Activated CD4-positive, alpha-beta memory T cell treated with anti-CD3 and anti-CD28 coated beads, Interleukin-2, amount 10 ng/mL, durations not matched to agents 7 days and 5 days (primary cell): ENCODE results near the gene TBC1D22B. TPM values are rescaled to one million over a fixed set of nuclear protein-coding genes. Genes with fewer than 3 reads are reported as not detected.
"Not testable (repeated sequence)": the region's sequence is repeated elsewhere in the genome, so short reads cannot be mapped to it uniquely, and the experiment has no call there.

Experiments used
- CTCF ChIA-PET: fragments of 350-600 bp; sonication (Branson Sonifier 250); formaldehyde crosslinking; loops from one replicate; lab custom pipeline; 2021; ENCODE audit warnings: antibody characterized with exemption, inconsistent platforms; lab: Charles Lee
- POLR2A ChIA-PET: fragments of 350-600 bp; sonication (Branson Sonifier 250); formaldehyde crosslinking; loops from one replicate; lab custom pipeline; 2021; ENCODE audit warnings: antibody characterized with exemption; lab: Charles Lee
- DNase-seq: peaks from one replicate; pipeline ENCODE4 v3.0.0-alpha.2; 2020
- H3K27ac Mint-ChIP-seq: one replicate; pipeline ENCODE4 v1.8.0; 2021; ENCODE audit warnings: mild to moderate bottlenecking, mixed read lengths
- H3K27me3 Mint-ChIP-seq: one replicate; pipeline ENCODE4 v1.8.0; 2021; ENCODE audit warnings: mixed read lengths
- H3K36me3 Mint-ChIP-seq: one replicate; pipeline ENCODE4 v1.8.0; 2021; ENCODE audit warnings: low read depth, mixed read lengths
- H3K4me1 Mint-ChIP-seq: one replicate; pipeline ENCODE4 v1.8.0; 2021; ENCODE audit warnings: mixed read lengths
- H3K4me3 Mint-ChIP-seq: one replicate; pipeline ENCODE4 v1.8.0; 2021; ENCODE audit warnings: mild to moderate bottlenecking, mixed read lengths
- H3K9me3 Mint-ChIP-seq: one replicate; pipeline ENCODE4 v1.8.0; 2021; ENCODE audit warnings: mixed read lengths
- total RNA-seq, 2 experiments: library from RNA; stranded (reverse); gene quantifications; one replicate each; pipeline ENCODE4 v1.2.3, GENCODE V29; 2021

Gene TBC1D22B
- total RNA-seq, 2 experiments from 2014 or later, result 16.5 TPM

DNA sequence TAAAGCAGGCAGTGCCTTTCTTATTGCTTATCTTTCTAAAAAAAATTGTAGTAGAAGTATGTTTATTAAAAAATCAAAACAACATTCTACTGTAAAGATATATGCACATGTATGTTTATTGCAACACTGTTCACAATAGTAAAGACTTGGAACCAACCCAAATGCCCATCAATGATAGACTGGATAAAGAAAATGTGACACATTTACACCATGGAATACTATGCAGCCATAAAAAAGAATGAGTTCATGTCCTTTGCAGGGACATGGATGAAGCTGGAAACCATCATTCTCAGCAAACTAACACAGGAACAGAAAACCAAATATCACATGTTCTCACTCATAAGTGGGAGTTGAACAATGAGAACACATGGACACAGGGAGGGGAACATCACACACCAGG lies 40.1 kb downstream of the TBC1D22B start:
- H3K36me3 Mint-ChIP-seq, result peaks cover 51% of the 10 kb centered on the region
- CTCF ChIA-PET, result interaction anchor here (0.7 to 1.0 kb wide), 4 partner anchors 12 to 416 kb away, joined by 3 read pairs; no protein-coding TSS in a partner anchor
- POLR2A ChIA-PET, H3K27me3 Mint-ChIP-seq, DNase-seq, H3K27ac Mint-ChIP-seq, H3K4me3 Mint-ChIP-seq, H3K4me1 Mint-ChIP-seq, H3K9me3 Mint-ChIP-seq: not testable (repeated sequence)

DNA sequence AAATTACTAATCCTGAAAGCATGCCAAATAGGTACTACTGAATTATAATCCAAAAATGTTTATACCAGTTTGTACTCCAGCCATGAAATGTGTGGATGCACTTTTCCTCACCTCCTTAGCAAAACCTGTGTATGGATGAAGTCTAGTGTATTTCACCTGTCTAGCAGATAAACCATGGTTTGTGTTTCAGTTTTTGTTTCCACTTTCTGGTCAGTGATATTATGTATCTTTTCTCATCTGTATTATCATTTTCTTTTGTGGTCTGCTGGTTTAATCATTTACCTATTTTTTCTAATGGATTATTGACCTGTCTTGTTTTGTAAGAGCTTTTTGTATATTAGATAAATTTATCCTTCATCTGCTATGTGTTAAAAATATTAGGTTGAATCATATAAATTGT lies 41.4 kb downstream of the TBC1D22B start:
- Mint-ChIP-seq H3K36me3 (peaks cover 56% of the 10 kb centered on the region), H3K4me3 (no peak overlapping the region), H3K9me3 (no peaks in the 10 kb centered on the region), H3K27ac (no peak overlapping the region), H3K4me1 (peaks cover 2% of the 10 kb centered on the region), H3K27me3 (no peaks in the 10 kb centered on the region)
- POLR2A ChIA-PET, result interaction anchor here (0.6 to 1.2 kb wide), 3 partner anchors 41 to 406 kb away, joined by 3 to 4 read pairs (median 3); partner anchors contain the start of genes TBC1D22B and TMEM217
- CTCF ChIA-PET, result interaction anchor here (0.8 to 2.0 kb wide), 5 partner anchors 11 to 516 kb away, joined by 3 to 6 read pairs (median 3); no protein-coding TSS in a partner anchor
- DNase-seq, result no peak

- Mint-ChIP-seq H3K36me3 (peaks cover 61% of the 10 kb centered on the region), H3K27me3 (no peaks in the 10 kb centered on the region), H3K9me3 (no peaks in the 10 kb centered on the region), H3K4me3 (no peak overlapping the region), H3K4me1 (peaks cover 5% of the 10 kb centered on the region), H3K27ac (no peak overlapping the region)
- ChIA-PET CTCF (interaction anchor here (0.9 to 2.0 kb wide), 6 partner anchors 10 to 439 kb away, joined by 3 to 6 read pairs (median 4); no protein-coding TSS in a partner anchor), POLR2A (interaction anchor here (1.2 kb wide), 1 partner anchor 42 kb away, joined by 4 read pairs; the partner anchor contains the start of genes TBC1D22B and TMEM217)
- DNase-seq, result no peak
Observed at GRCh38 chr6:37299990-37300389, 42.4 kb downstream of the TBC1D22B start.

DNA sequence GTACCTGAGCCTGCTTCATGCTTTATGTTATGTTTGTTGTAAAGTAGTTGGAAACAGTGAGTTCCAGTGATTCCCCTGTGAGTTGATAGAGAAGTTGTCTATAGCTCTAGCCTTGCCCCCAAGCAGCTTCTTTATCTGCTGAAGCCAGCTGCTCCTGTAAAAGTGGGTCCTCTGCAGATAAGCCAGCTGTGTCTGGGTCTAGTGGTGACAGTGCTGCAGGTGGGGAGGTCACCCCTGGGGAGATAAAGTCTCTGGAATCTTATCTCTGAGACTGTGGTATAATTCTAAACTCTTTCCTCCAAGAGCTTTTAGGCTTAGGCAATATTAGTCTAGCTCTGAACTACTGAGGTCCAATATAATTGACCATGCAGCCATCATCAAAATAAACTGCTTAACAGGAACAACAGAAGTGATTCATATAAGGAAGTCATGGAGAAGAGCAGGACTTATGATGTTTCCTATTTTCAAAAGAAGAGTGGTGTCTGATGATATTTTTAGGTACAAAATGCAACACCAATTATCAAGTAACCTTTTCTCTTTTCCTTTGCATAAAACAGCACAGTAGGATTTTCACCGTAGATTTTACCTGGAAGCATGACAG lies 44.6 kb downstream of the TBC1D22B start:
- no peak overlapping the region for H3K27ac Mint-ChIP-seq
- POLR2A ChIA-PET, result no interaction called here

DNA sequence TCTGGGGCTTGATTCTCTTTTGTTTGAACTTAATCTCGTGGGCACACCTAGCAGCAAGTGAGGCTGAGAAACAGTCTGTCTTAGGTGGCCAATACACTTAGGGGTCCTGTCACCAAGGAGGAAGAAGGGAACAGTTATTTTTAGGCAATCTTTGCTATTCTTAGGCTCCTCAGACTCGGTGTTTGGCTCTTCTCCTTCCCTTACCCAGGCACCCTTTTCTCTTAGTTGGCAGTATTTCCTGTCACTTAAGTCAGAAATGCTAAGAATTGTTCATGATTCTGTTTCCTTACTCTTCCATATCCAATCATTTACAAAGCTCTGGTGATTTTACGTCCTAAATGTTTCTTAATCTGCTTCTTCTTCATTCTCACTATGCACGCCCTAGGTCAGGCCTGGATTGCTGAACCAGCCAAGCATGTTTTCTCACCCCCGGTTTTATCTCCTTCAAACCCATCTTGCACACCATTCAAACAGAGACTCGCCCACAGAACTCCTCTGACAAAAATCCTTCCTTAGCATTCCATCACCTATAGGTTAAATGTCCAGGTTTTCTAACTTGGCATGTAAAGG lies 45.6 kb downstream of the TBC1D22B start:
- no peaks in the 10 kb centered on the region for H3K9me3 Mint-ChIP-seq
- CTCF ChIA-PET, result interaction anchor here (0.6 to 3.2 kb wide), 9 partner anchors 11 to 285 kb away, joined by 3 to 17 read pairs (median 3); partner anchors contain the start of genes TBC1D22B and TMEM217
- no peak overlapping the region for H3K27ac Mint-ChIP-seq
- POLR2A ChIA-PET, result interaction anchor here (1.1 kb wide), 1 partner anchor 10 kb away, joined by 4 read pairs; no protein-coding TSS in a partner anchor
- no peak overlapping the region for H3K4me3 Mint-ChIP-seq
- H3K36me3 Mint-ChIP-seq, result peaks cover 43% of the 10 kb centered on the region
- no peaks in the 10 kb centered on the region for H3K27me3 Mint-ChIP-seq
- H3K4me1 Mint-ChIP-seq, result peaks cover 5% of the 10 kb centered on the region
- no peak for DNase-seq

More for the DNA sequence above, 44.6 kb downstream of the TBC1D22B start:
- DNase-seq, result no peak
- CTCF ChIA-PET, result interaction anchor here (0.6 to 1.2 kb wide), 3 partner anchors 10 to 55 kb away, joined by 3 to 4 read pairs (median 4); no protein-coding TSS in a partner anchor
- Mint-ChIP-seq H3K27me3 (no peaks in the 10 kb centered on the region), H3K4me3 (no peak overlapping the region), H3K36me3 (peaks cover 46% of the 10 kb centered on the region), H3K9me3 (no peaks in the 10 kb centered on the region), H3K4me1 (peaks cover 5% of the 10 kb centered on the region)

DNA sequence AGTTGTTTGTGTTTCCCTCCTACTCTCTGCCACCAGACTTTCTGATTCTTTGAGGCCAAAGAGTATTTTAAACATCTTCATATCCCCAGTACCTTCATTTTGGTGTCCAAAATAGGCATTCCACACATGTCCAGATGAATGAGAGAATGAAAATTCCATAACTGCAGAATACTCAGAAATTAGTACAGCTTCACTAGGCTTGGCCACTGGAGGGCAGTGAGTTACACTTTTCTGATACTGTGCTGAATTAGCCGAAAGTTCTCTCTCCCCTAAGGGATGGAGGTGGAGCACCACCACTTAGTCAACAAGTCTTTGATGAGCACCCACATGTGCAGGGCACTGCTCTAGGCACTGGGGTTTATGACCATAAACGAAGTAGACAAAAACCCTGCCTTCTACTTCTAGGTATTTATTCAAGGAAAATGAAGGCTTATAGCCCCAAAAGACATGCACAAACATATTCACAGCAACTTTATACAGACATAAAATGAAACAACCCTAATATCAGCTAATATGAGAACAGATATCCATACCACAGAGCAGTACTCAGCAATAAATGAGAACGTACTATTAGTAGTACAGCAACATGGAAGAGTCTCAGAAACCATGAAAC lies 46.4 kb downstream of the TBC1D22B start:
- Mint-ChIP-seq H3K4me3 (no peak overlapping the region), H3K36me3 (peaks cover 43% of the 10 kb centered on the region), H3K9me3 (no peaks in the 10 kb centered on the region), H3K27me3 (no peaks in the 10 kb centered on the region), H3K4me1 (peaks cover 5% of the 10 kb centered on the region), H3K27ac (no peak overlapping the region)
- ChIA-PET CTCF (interaction anchor here (0.6 to 3.2 kb wide), 9 partner anchors 10 to 286 kb away, joined by 3 to 17 read pairs (median 3); partner anchors contain the start of genes TBC1D22B and TMEM217), POLR2A (interaction anchor here (1.1 kb wide), 1 partner anchor 11 kb away, joined by 4 read pairs; no protein-coding TSS in a partner anchor)
- DNase-seq, result no peak

DNA sequence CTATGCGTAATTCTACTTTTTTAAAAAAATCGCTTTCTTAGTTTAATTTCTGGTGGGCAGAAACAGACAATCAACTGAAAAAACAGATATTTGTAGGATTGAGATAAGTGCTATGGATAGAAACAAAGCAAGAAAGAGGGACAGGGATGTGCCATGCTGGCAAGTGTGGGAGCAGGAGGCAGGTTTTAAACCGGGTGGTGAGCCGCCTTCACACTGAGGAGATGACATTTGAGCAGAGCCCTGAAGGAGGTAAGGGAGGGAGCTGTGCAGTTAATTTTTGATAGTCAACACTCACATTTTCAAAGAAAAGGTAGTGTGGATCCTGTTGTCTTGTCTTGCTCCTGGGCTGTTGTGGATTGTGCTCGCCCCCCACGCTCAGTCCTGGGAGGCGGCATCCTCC lies 47.2 kb downstream of the TBC1D22B start:
- Mint-ChIP-seq H3K27me3 (no peaks in the 10 kb centered on the region), H3K36me3 (peaks cover 43% of the 10 kb centered on the region), H3K9me3 (no peaks in the 10 kb centered on the region), H3K4me3 (no peak overlapping the region), H3K27ac (no peak overlapping the region), H3K4me1 (peaks cover 5% of the 10 kb centered on the region)
- CTCF ChIA-PET, result interaction anchor here (0.9 to 3.2 kb wide), 5 partner anchors 9 to 287 kb away, joined by 3 to 17 read pairs (median 7); no protein-coding TSS in a partner anchor
- DNase-seq, result no peak
- POLR2A ChIA-PET, result interaction anchor here (1.2 kb wide), 1 partner anchor 15 kb away, joined by 3 read pairs; no protein-coding TSS in a partner anchor

GRCh38 chr6:37305841-37306425 lies 48.4 kb downstream of the TBC1D22B start:
- no peaks in the 10 kb centered on the region for H3K9me3 Mint-ChIP-seq
- ChIA-PET CTCF (interaction anchor here (1.2 to 3.2 kb wide), 3 partner anchors 8 to 284 kb away, joined by 3 to 17 read pairs (median 3); no protein-coding TSS in a partner anchor), POLR2A (interaction anchor here (0.6 to 1.2 kb wide), 2 partner anchors 16 to 44 kb away, joined by 3 read pairs; no protein-coding TSS in a partner anchor)
- H3K27me3 Mint-ChIP-seq, result no peaks in the 10 kb centered on the region
- peaks cover 39% of the 10 kb centered on the region for H3K36me3 Mint-ChIP-seq
- DNase-seq, result no peak
- no peak overlapping the region for H3K27ac Mint-ChIP-seq
- no peak overlapping the region for H3K4me3 Mint-ChIP-seq
- peaks cover 5% of the 10 kb centered on the region for H3K4me1 Mint-ChIP-seq

DNA sequence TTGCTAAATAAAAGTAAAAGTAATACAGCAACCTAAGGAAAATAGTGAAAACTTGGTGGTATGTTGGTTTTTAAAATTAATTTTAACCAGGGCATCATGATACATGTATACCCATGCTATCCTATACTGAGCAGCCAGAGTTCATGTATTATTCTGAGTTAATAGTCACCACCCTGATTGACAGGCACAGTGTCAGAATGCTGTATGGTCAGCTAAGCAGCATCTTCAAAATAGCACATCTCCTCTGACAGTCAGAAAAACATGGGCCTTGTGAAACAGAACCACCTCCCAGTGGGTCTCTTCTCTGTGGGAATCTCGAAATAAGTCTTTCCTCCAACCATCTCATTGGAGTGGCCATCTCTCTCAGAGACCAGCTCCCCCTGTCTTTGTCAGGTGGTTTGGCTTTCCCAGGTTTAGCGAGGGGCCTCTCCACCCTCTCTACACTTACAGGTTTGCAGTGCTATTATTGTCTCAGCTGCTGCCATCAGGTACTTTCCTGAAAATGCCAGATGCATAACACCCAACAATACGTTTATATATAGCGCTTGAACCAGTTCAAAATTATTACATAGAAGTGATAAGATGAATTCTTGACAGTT lies 49.2 kb downstream of the TBC1D22B start:
- no peaks in the 10 kb centered on the region for H3K27me3 Mint-ChIP-seq
- H3K4me1 Mint-ChIP-seq, result peaks cover 8% of the 10 kb centered on the region
- no peak overlapping the region for H3K27ac Mint-ChIP-seq
- H3K9me3 Mint-ChIP-seq, result no peaks in the 10 kb centered on the region
- POLR2A ChIA-PET, result no interaction called here
- H3K36me3 Mint-ChIP-seq, result peaks cover 37% of the 10 kb centered on the region
- no peak for DNase-seq
- CTCF ChIA-PET, result interaction anchor here (1.2 to 3.2 kb wide), 4 partner anchors 7 to 289 kb away, joined by 3 to 17 read pairs (median 4); no protein-coding TSS in a partner anchor
- H3K4me3 Mint-ChIP-seq, result no peak overlapping the region

DNA sequence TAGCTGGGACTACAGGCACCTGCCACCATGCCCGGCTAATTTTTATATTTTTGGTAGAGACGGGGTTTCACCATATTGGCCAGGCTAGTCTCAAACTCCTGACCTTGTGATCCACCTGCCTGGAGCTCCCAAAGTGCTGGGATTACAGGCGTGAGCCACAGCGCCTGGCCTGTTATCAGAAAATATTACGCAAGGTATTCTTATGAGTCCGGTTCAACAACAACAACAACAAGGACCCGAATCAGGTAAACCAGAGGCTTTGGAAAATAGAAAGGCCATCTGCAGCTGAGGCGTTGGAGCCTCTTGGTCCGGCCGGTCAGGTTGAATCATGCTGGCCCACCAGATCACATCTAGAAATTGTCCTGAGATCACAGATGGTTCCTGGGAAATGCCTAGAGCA lies 49.9 kb downstream of the TBC1D22B start:
- DNase-seq, POLR2A ChIA-PET, H3K27ac Mint-ChIP-seq, H3K9me3 Mint-ChIP-seq, H3K4me1 Mint-ChIP-seq, H3K4me3 Mint-ChIP-seq, H3K27me3 Mint-ChIP-seq: not testable (repeated sequence)
- H3K36me3 Mint-ChIP-seq, result peaks cover 34% of the 10 kb centered on the region
- CTCF ChIA-PET, result interaction anchor here (0.9 to 1.4 kb wide), 2 partner anchors 18 to 289 kb away, joined by 4 read pairs; no protein-coding TSS in a partner anchor

GRCh38 chr6:37308069-37308815 lies 50.7 kb downstream of the TBC1D22B start:
- H3K9me3 Mint-ChIP-seq, result no peaks in the 10 kb centered on the region
- peaks cover 28% of the 10 kb centered on the region for H3K36me3 Mint-ChIP-seq
- ChIA-PET CTCF (interaction anchor here (0.9 to 1.4 kb wide), 2 partner anchors 17 to 290 kb away, joined by 4 read pairs; no protein-coding TSS in a partner anchor), POLR2A (no interaction called here)
- peaks cover 9% of the 10 kb centered on the region for H3K4me1 Mint-ChIP-seq
- H3K4me3 Mint-ChIP-seq, result no peak overlapping the region
- H3K27me3 Mint-ChIP-seq, result no peaks in the 10 kb centered on the region
- H3K27ac Mint-ChIP-seq, result no peak overlapping the region
- DNase-seq, result no peak
